Retinal pigment epithelial cell (primary cell): ENCODE results near the gene TACR2.
A peak's percentile ranks its signal among the peaks of the same experiment; 100 is the strongest.

Experiments
- DNase-seq: peaks from one replicate; pipeline ENCODE4 v3.0.0-alpha.2; 2010; ENCODE audit warnings: low read depth
- H3K4me3 ChIP-seq: 2 replicates; pipeline ENCODE4 v1.5.1; 2011; ENCODE audit warnings: mild to moderate bottlenecking, low read length, control low read depth, moderate library complexity
- TF ChIP-seq, protein P1 (sequence below): conservative IDR thresholded peaks from 2 replicates; pipeline ENCODE4 v1.5.1; 2011; ENCODE audit warnings: low read depth, low read length, control low read depth, inconsistent platforms

TACR2 gene

DNA sequence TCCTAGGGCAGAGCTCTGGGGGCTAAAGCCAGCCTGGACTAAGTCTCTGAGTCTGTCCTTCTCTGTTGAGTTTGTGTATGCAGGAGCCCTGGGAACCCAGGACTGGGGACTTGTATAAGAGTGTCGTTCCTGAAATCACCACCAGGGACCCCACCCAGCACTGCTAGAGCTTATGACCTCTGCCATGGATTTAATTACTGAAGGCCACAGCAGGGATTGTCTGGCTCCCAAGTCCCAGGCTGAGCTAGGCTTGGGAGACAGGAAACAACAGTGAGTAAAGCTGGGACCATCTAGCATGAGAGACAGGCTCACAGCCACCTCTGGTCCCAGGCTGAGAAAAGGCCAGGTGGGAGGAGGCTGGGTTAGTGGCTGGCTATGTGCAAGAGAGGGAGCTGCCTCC lies 33.1 kb upstream of the TACR2 start:
- H3K4me3 ChIP-seq, result no peak overlapping the region
- peak; percentile 72 for DNase-seq
- TF ChIP-seq, protein P1, sequence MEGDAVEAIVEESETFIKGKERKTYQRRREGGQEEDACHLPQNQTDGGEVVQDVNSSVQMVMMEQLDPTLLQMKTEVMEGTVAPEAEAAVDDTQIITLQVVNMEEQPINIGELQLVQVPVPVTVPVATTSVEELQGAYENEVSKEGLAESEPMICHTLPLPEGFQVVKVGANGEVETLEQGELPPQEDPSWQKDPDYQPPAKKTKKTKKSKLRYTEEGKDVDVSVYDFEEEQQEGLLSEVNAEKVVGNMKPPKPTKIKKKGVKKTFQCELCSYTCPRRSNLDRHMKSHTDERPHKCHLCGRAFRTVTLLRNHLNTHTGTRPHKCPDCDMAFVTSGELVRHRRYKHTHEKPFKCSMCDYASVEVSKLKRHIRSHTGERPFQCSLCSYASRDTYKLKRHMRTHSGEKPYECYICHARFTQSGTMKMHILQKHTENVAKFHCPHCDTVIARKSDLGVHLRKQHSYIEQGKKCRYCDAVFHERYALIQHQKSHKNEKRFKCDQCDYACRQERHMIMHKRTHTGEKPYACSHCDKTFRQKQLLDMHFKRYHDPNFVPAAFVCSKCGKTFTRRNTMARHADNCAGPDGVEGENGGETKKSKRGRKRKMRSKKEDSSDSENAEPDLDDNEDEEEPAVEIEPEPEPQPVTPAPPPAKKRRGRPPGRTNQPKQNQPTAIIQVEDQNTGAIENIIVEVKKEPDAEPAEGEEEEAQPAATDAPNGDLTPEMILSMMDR, result peak; percentile 80

DNA sequence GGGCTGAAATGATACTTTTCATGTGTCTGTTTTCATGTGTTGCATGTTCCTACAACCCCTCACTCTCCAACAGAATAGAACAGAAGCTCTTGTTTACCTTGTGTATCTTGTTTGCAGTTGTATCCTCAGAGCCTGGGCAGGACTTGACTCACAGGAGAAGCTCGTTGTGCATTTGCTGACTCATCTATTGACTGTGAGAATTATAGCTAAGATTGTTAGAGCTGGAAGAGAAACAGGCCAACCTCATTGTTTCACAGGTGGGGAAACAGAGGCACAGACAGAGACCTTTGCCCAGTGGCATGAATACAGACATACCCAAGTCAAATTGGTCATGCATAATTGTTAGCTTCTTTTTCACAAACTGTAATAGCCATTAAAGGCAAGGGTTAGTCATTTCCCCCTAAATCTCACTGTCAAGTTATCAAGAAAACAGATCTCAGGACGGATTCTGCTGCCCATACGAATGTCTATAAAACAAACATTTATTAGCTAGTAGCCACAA lies 30.0 kb upstream of the TACR2 start:
- no peak overlapping the region for H3K4me3 ChIP-seq
- TF ChIP-seq, protein P1, result no peak
- DNase-seq, result peak; percentile 62

DNA sequence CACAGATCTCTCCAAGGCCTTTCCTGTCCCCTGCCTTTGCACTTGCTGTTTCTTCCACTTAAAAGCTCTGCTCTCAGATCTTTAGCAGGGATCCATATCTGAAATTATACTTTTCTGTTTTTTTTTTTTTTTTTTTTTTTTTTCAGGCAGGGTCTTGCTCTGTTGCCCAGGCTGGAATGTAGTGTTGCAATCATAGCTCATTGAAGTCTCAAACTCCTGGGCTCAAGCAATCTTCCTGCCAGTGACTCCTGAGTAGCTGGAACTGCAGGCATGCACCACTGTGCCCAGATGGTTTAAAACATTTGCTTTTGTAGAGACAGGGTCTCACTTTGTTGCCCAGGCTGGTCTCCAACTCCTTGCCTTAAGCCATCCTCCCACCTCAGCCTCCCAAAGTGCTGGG lies 29.5 kb upstream of the TACR2 start:
- TF ChIP-seq, protein P1, result no peak
- H3K4me3 ChIP-seq, result no peak overlapping the region
- DNase-seq, result no peak

DNA sequence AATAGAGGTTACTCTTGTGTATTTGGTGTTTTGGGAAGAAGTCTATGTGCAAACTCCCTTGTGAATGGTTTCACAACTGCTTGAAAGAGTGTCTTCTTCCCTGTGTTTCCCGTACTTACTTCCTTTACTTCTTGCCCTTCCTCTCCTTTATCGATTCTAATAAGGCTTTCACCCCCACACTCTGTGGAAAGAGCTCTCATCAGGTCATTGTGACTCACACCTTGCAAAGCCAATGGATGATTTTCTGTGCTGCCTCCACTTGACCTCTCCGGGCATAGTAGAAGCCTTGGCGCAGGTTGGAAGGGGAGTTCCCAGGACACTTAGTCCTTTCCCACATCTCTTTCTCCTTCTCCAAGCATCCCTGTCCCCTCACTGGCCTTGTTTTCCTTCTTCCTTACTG lies 28.3 kb upstream of the TACR2 start:
- TF ChIP-seq, protein P1, result no peak
- no peak for DNase-seq
- H3K4me3 ChIP-seq, result no peak overlapping the region

DNA sequence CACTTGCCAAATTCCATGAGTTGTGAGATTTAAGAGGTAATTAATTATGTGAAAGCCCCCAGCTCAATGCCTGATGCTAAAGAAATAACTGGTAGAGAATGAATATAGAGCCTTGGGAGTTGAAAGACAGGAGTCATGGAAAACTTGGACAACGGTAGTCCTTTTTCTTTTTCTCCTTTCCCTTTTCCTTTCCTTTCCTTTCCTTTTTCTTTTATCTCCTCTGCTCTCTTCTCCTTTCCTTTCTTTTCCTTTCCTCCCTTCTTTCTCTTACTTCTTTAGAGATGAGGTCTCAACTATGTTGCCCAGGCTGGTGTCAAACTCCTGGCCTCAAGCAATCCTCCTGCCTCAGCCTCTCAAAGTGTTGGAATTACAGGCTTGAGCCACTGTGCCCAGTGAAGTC lies 26.6 kb upstream of the TACR2 start:
- DNase-seq, result no peak
- H3K4me3 ChIP-seq, result no peak overlapping the region
- TF ChIP-seq, protein P1, result no peak

DNA sequence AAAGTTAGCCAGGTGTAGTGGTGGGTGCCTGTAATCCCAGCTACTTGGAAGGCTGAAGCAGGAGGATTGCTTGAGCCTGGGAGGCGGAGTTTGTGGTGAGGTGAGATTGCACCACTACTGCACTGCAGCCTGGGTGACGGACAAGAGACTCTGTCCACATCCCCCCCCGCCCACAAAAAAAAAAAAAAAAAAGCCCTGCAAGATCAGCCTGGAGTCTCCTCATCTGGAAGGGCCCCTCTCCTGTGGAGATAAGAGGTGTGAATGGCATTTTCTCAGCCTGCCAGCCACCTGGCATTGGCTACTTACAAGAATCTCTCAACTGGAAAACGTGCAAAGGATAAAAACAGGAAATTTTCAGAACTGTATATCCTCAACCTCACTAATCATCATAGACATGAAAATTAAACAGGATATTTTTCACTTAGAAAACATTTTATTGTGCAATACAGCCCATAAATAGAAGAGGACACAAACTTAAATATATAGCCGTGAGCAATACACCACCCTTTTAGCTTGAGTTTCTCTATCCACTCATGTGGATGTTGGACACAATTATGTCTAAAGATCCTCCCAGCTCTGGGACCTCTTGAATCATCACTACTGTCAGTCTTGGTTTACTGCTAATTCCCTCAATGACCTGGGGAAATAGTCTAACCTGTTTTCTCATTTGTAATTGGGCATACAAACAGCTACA lies 23.2 kb upstream of the TACR2 start:
- no peak overlapping the region for H3K4me3 ChIP-seq
- no peak for DNase-seq
- TF ChIP-seq, protein P1, result no peak

DNA sequence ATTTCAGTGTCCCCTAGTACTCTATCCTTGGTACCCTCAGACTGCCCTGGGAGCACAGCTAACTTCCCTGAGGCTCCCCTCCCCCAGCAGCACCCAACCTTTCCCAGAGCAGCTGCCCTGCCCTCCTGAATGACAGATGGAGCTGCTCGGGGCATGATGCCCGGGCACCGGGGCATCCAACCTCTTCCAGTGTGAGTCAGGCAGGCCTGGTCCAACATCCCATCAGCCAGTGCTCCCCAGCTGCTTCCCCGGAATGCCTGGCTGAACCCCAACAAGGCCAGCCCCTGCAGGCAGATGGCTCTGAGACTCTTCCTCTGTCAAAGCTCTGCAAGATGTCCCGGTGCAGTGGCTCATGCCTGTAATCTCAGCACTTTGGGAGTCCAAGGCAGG lies 22.6 kb upstream of the TACR2 start:
- H3K4me3 ChIP-seq, result no peak overlapping the region
- TF ChIP-seq, protein P1, result no peak
- DNase-seq, result no peak
